Stimulated activated CD4-positive, alpha-beta T cell treated with anti-CD3 and anti-CD28 coated beads, Interleukin-12 subunit alpha, Interleukin-12 subunit beta, amount 100 ng/mL, for 4 hours (primary cell): ENCODE measurements around the gene CLIC1.

Experiments used
- DNase-seq: peaks from one replicate; pipeline ENCODE4 v3.0.0-alpha.2; 2020

Gene CLIC1

DNA sequence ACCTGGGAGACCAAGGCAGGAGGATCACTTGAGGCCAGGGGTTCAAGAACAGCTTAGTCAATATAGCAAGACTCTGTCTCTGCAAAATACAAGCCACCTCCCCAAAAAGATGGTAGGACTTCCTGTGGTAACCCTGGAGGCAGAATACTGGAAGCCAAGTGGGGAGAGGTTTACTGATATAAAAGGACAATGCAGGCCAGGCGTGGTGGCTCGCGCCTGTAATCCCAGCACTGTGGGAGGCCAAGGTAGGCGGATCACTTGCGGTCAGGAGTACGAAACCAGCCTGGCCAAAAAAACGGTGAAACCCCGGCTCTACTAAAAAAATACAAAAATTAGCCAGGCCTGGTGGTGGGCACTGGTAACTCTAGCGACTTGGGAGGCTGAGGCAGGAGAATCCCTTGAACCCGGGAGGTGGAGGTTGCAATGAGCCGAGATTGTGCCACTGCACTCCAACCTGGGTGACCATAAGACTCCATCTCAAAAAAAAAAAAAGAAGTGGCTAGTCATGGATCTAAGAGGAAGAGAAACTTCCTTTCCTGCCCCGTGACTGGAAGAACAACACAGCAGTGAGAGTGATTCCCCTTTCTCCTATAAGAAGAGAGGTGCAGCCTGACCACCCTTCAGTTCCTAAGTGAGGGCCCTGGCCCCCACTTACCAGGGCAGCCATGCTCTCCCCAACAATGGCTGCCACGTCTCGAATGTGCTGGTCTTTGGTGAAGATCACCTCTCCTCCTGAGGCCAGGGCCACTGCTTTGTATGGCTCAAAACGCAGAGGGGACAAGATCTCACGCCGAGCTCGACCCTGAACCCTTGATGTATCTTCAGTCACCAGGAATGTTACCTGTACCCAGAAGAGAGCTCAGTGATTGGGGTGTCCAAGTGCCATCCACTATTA, 32.3 kb upstream of the CLIC1 start:
- no peak for DNase-seq

DNA sequence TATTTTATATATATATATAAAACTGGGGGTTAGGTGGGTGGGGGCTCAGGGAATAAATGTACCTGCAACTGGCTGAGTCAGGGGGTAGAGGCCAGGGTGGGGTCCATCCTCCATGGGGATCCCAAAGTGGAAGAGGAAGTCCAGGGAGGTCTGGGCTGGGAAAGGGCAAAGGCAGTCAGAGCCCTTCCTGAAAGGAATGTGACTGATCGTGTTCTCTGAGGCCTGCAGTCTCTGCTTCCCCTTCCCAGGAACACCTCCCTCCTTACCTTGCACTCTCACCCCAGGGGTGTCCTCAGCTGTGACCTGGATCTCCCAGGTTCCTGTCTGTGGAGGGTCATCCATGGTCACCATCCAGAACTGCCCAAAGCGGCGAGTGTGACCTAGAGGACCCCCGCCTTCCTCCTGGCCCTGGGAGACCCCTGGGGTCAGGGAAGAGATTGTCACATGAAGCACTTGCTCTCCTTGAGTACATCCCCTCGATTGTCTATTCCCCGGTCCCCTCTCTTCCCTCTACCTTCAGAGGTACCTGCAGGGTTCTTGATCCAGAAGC, 30.8 kb upstream of the CLIC1 start:
- DNase-seq = no peak

DNA sequence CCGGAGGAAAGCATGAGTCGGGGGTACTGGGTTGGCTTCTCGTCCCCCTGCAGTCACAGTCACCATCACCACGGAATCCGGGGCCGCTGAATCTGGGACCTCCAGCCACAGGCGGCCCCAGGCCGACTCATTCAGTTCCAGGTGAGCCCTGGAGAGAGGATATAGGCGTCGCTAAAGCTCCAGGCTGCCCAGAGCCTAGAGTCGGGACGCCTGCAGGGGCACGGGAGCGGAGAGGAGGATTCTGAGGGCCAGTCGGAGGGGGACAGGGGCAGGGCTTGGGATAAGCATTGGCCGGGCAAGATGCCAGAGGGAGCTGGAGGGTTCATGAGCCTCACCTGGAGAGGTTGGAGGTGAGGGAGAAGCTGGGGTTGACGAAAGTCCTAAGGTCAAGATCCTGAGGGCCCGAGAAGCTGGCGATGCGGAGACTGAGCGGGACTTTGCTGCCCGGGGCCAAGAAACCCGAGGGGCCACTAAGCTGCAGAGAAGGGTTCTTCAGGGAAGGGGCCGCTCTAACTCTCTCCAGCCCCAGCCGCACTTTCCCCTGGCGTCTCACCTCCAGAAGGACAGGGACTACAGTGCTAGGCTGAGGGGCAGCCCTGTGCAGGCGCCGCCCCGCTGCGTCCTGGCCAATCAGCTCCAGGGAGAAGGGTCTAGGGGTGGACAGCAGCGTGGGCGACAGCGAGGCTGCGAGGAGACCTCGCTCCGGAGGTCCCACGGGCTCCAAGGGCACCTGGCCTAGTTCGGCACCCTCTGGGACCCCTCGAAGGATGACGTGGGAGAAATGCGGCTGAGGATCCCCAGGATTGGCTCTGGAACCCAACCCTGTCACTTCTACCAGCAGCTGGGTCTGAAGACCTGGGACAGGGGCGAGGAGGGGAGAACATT, 29.8 kb upstream of the CLIC1 start:
- no peak for DNase-seq

DNA sequence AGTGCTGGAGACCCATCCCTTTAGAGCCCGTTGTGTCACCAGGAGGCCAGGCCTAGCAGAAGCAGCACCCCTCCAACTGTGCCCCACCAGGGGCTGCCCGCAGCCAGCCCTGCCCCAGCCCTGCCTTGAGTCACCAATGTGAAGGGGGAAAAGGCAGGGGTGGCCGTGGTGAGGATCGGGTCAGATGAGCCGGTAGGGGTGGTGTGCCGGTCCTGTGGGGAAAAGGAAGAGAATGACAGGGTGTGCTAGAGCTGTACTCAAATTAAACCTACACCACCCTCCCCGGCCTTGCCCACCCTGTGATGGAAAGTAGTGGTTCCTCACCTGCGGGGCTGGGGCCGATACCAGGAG, 29.2 kb upstream of the CLIC1 start:
- no peak for DNase-seq

DNA sequence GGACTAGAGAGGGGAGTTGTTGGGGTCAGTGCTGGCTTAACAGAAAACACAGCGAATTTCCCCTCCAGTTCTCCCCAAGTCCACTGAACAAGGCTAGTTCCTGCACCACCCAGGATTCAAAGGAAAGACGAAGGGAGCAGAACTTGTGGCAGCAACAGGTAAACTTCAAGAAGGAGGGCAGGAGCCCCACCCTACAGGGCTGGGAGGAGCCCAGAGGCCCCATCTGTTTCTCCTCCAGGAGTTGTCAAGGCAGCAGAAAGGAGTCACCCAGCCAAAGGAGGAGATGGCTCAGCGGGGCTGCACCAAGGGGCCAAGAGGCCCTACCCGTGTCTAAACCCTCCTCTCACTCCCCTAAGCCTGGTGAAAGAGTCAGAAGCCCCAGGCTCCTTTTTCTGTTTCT, 27.9 kb upstream of the CLIC1 start:
- no peak for DNase-seq

DNA sequence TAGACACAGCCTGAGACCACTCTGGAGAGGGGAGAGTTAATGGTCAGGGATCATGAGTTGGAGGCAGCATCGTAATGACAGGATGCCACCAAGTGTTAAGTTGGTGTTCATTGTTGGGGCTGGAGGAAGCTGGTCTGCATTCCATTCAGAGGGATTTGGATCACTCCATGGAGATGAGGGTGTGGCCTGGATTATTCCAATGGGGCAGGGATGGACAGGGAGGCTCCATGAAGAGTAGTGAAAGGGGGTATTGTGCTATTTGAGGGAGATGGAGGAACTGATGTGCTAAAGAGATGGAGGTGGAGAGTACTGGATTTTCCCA, 27.2 kb upstream of the CLIC1 start:
- DNase-seq = no peak

DNA sequence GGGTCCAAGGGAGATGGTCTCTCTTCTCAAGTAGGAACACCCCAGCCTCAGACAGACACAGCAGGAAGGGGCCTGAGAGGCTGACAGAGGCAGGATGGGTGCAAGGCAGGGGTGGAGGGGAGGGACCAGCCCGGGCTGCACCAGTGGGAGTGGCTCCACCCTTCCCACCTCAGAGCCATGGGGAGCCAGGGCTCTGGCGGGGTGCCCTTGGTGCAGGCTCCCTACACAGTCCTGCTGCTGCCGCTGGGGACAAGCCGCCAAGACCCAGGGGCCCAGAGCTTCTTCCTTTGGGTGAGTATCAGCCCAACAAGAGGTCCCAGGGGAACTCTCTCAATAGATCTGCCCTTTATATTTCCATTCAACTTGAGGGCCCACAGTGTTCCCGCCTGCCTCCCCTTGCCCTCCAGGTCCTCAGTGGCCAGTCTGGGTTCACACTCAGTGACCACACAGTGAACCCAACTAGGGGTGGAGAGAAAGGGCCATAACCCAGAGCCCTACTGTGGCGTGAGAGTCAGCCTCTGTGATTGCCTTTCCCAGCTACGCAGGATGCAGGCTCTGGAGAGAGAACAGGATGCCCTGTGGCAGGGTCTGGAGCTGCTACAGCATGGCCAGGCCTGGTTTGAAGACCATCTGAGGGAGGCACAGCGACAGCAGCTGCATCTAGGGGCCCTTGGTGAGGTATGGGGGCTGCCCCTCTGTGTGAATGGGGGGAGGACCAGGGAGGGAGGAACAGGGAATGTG, 26.7 kb upstream of the CLIC1 start:
- no peak for DNase-seq

DNA sequence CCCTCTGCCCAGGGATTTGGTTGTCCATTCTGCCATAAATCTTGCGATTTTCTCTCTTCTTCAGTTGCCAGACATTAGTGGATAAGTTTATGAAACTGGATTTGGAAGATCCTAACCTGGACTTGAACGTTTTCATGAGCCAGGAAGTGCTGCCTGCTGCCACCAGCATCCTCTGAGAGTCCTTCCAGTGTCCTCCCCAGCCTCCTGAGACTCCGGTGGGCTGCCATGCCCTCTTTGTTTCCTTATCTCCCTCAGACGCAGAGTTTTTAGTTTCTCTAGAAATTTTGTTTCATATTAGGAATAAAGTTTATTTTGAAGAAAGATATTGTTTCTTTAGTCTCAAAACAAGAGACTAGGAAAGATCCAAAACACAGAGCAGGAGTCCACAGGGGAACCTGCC, 26.0 kb upstream of the CLIC1 start, which contains the start of gene SAPCD1:
SAPCD1 (plus strand) TSS at position 301 of the 400 bp plus-strand sequence. CDS start 399 bp downstream, outside the sequence.
- DNase-seq = no peak

DNA sequence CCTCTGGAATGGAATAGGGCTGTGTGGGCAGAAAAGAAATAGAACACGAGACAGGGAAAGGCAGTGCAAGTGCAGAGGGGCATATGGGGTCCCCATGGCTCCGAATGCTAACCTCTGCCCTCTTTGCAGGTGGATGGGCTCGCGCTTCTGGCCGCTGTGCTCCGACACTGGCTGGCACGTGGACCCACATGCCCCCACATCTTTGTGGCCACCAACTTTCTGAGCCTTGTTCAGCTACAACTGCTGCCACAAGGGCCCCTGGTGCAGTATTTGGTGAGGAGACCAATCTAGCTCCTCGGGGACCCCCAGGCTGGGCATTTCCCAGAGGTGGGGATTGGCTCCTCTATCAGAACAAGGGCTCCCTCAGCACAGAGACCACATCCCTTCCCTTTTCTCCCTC, 25.0 kb upstream of the CLIC1 start:
- DNase-seq = no peak

DNA sequence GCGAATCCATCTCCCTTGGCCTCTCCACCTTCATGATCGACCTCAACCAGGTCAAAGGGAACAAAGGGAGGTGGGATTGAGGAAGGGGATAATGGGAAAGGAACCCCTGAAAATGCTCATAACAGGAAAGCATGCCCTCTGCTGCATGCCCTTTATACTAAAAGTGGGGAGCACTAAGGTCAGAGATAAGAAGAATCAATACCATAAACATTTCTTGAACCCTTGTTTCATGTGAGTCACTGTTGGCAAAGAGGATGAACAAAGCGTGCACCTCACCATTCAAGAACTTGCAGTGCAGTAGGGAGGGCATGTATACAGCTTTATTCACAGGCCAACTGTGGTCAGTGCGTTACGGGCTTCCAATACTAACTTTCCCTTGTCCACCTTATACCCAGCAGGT, 24.5 kb upstream of the CLIC1 start:
- DNase-seq = no peak

DNA sequence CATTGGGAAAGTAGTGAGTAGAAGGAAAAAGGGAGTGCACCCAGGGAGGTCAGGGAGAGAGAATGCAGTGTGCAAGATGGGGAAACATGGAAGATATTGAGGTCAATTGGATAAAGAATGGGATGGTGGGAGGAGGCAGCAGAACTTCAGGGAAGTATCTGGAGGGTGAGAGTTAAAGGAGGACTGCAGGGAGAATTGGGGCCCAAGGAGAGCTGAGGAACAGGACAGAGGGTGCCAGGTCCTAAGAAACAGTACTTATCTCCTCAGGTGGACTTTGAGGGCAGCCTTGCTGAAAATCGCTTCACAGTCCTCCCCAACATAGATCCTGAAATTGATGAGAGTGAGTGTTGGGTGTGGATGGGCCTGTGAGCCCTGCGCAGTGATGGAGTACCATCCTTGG, 22.0 kb upstream of the CLIC1 start:
- DNase-seq = no peak

DNA sequence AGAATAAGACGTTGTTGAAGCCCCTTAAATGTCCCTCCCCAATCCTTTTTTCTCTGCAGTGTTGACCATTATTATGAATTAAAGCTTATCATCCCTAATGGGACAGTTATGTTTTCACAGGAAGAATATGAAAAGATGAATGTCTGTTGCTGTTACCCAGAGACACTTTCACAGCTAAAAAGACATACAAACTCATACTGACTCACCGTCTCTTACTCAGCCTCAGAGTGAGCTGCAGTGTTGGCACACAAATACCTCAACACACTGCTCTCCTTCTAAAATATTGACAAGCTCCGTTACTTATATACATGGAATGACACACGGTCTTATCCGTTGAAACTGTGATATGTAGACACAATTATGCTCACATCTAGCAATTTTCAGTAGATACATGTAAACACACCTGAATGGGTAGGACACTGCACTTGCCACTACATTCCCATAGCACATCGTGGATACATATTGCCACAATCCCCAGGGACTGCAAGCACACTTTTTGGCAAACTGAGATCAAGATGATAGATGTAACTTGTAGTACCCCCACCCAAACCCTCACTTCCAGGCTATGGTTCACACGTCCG, 16.5 kb upstream of the CLIC1 start:
- no peak for DNase-seq

DNA sequence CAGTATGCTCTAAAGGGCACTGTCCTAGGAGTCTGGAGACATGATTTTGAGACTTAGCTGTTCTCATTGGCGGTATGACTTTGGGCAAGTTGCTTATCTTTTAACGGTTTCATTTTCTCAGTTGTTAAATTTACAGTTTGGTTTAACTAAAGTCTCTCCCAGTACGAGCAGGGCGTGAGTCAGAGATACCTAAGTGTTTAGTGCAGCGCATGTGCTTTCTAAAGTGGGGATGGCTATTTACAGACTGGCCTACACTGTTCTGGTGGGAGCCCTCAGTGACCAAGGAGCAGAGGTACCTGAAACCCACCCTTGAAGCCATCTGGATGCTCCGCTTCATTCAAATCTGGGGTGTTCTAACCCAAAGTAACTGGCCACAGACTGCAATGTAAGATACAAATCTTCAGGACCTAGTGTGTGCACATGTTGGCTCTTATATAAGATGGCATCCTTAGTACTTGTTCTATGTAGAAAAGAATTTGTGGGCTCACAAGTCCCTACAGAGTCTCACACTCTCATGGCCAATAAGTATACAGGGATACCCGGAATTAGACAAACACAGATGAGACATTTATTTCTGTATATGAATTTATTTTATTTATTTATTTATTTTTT, 14.2 kb upstream of the CLIC1 start:
- DNase-seq = no peak

DNA sequence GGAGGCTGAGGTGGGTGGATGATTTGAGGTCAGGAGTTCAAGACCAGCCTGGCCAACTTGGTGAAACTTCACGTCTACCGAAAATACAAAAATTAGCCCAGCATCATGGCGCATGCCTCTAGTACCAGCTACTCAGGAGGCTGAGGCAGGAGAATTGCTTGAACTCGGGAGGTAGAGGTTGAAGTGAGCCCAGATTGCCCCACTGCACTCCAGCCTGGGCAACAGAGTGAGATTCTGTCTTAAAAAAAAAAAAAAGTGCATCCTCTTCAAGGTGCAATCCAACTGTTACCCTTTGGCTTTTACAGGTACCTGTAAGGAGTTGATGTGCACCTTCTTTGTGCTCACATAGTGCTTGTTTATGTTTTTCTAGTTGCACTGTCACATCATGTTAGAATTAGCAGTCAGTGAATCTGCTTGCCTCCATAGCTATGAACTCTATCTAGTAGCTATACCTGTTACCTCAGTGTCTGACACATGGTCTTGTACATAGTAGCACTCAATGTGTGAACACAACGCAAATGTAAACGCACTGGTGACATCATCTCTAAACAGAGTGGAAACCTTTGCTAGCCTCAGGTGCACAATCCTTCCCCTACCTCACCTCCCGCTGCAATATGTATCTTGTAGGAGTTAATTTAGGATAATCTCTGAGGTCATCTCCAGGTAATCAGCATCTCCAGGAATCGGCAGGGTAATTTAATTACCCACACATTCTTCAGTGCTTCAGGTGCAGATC, 13.1 kb upstream of the CLIC1 start:
- DNase-seq = no peak

DNA sequence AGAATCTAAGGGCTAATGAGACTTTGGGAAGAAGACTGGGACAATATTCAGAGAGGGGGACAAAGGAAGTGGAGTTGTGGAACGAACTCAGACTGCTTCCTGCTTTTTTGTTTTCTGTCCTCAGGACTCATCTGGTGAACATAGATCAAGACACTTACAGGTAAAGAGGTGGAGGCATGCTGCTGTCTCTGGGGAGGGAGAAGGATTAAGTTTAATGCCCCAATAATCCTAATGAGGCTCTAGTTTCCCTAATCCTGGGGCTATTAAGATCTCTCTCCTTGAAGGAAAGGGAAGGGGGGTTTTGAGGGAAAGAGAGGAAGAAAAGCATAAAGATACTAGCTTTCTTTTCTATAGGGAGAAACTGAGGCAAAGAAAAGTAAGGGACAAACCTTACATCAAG, 8.1 kb upstream of the CLIC1 start:
- no peak for DNase-seq

DNA sequence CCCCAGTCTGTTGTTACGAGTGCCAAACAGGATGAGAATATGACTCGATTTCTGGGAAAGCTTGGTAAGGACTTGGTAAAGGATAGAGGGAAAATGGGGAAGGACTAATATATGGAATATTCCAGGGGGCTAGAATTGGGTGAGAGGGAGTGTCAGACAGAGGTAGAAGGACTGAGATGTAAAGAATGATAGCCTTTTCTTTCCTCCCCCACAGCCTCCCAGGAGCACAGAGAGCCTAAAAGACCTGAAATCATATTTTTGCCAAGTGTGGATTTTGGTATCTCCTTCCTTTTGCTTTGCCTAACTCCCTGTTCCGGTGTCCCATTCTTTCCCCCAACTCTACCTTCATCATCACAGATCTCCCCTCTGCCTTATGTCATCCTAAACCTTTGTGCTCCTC, 6.6 kb upstream of the CLIC1 start:
- DNase-seq = no peak

DNA sequence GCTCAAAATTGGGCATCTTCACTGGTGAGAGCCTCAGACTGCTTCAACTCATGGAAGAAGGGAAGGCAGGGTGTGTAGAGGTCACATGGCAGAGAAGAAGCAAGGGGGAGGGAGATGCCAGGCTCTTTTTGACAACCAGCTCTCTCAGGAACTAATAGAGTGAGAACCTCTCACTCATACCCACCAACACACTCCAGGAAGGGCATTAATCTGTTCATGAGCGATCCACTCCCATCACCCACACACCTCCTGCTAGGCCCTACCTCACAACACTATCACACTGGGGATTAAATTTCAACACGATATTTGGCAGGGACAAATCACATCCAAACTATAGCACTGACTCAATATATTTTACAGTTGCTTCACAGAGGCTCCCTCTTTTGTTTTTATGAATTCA, 5.5 kb upstream of the CLIC1 start:
- no peak for DNase-seq

DNA sequence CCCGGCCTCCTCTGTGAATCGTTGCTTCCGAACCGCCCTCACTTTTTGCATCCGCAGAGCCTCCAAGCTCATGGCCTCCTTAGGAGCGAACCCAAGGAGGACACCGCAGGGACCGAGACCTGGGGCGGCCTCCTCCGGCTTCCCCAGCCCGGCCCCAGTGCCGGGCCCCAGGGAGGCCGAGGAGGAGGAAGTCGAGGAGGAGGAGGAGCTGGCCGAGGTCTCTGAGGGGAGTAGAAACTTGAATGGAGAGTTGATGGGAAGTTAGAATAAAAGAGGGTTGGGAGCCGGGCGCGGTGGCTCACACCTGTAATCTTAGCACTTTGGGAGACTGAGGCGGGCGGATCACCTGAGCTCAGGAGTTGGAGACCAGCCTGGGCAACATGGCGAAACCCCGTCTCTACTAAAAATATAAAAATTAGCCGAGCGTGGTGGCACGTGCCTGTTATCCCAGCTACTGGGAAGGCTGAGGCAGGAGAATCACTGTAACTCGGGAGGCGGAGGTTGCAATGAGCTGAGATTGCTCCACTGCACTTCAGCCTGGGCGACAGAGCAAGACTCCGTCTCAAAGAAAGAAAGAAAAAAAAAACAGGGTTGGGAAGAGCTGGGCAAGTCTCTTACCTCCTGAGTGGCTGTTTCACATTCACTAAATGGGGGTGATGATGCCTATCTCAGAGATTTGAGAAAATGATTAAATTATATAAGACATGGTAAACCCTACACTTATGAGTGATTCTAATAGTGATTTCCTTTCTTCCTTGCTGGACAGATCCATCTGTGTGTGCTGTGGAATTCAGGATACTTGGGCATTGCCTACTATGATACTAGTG, 4.3 kb upstream of the CLIC1 start:
- no peak for DNase-seq

DNA sequence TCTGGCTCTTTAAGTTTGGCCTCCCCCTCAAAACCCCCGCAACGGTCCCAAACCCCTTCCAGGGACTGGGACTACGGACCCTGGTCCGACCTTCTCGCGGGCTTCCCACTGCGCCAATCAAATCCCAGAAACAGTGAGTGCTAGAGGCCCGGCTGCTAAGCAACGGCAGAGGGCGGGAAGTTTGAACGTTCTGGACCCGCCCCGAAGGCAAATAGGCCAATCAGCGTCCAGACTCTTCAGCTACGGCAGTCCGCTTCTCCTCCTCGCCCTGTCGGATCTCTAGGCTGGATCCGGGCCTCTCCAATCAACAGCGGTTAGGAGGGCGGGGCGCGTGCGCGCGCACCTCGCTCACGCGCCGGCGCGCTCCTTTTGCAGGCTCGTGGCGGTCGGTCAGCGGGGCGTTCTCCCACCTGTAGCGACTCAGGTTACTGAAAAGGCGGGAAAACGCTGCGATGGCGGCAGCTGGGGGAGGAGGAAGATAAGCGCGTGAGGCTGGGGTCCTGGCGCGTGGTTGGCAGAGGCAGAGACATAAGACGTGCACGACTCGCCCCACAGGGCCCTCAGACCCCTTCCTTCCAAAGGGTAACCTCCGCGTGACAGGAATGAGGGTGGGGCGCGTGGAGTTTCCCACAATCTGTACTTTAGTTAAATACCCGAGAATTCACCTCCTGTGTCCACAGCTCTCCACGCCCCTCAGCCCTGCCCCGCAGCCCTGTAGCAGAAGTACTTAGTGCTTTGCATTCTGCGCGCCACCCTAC, 3.5 kb upstream of the CLIC1 start, which contains the start of gene MSH5:
MSH5 (plus strand) TSS at position 367 of the 758 bp plus-strand sequence. CDS start 462 bp downstream, outside the sequence.
- DNase-seq = peak; percentile 94
